Measurements from ENCODE around the gene ASPSCR1. TPM values are rescaled to one million over a fixed set of nuclear protein-coding genes. Genes with fewer than 3 reads are reported as not detected.

Gene ASPSCR1
- total RNA-seq, 1 experiment from 2014 or later = 51.0 TPM

DNA sequence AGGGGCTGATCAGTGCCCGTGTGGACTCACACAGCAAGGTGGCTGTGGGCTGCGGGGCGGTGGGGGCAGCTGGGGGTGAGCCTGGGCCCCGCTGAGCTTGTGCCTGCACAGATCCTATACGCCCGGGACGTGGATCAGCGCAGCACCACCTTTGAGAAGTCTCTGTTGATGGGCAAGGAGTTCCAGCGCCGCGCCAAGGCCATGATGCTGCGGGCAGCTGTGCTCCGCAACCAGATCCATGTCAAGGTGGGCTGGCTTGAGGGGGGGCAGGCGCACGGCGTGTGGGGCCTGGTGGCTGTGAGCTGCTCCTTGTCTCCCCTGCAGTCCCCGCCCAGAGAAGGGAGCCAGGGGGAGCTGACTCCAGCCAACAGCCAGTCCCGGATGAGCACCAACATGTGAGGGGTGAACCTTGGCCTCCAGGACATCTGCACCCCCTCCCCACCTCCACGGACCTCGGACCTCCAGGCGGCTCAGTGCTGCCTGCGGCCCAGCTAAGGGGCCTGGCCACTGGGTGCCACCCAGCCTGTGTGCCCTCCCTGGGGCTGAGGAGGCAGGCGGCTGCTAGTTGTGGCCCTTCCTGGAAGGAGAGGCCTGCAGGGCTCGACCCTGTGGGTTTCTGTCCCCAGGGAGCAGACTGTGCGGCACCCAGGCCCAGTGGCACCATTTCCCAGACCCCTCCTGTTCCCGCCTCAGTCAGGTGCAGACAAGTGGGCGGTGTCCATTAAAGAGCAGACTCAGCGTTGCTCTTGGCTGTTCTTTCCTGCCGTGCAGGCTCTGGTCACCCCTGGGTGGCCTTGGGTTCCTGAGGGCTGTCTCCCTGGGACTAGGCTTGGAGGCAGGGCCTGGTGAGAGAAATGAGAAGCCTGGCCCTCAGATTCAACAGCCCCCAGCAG is 79.5 kb downstream of the ASPSCR1 start:
- ChIA-PET CTCF (interaction anchor here (0.9 kb wide), 1 partner anchor 19 kb away, joined by 3 read pairs; the partner anchor contains the start of gene DCXR), POLR2A (no interaction called here), RAD21 (ENCODE audit: low non-redundant PET in 1 of 2, low total read pairs in 2 of 2, uncharacterized antibody in 2 of 2, unreplicated experiment in 2 of 2) (no interaction called here)
- Histone ChIP-seq H3K9me3 (ENCODE audit: control insufficient read depth in 1 of 2, insufficient read depth in 1 of 2, low read depth in 1 of 2, low read length in 2 of 2) (no peaks in the 10 kb centered on the region), H3K4me3 (replicated peaks in 1 of 2; ENCODE audit: low read depth in 1 of 2, low read length in 2 of 2) (no peak overlapping the region), H3K9ac (ENCODE audit: low read length) (no peak overlapping the region), H3K4me1 (ENCODE audit: control insufficient read depth in 1 of 2, insufficient read depth in 2 of 2, low read length in 2 of 2) (peaks cover 7 to 24% of the 10 kb centered on the region in 2 experiments; a peak in 3 of 4 replicates), H2AFZ (ENCODE audit: low read depth, low read length, poor library complexity, severe bottlenecking) (no peak overlapping the region), H3K36me3 (ENCODE audit: control insufficient read depth in 1 of 2, insufficient read depth in 2 of 2, low read length in 2 of 2) (peaks cover 18 to 66% of the 10 kb centered on the region in 2 experiments), H3K9me2 (ENCODE audit: insufficient read depth) (no peaks in the 10 kb centered on the region), H3K4me2 (ENCODE audit: low read length) (no peak overlapping the region), H3K27me3 (ENCODE audit: insufficient read depth, low read length) (no peaks in the 10 kb centered on the region), H3K79me2 (ENCODE audit: insufficient read depth, low read length) (peaks cover 27% of the 10 kb centered on the region), H3K27ac (ENCODE audit: low read depth, low read length) (peak overlapping the region; percentile 28; the same call in 1 of the 2 replicates), H4K20me1 (ENCODE audit: insufficient read depth) (no peaks in the 10 kb centered on the region; the same call in 1 of the 2 replicates)
- TSS peak; percentile 34 for BruUV-seq (replicated peaks)
- intact Hi-C loops (cut with micrococcal nuclease) = no loop called here
- ATAC-seq (peak; percentile 23; the same call in 1 of the 2 replicates), DNase-seq (ENCODE audit: low read depth, low spot score) (no peak)
- TF ChIP-seq, protein P1, sequence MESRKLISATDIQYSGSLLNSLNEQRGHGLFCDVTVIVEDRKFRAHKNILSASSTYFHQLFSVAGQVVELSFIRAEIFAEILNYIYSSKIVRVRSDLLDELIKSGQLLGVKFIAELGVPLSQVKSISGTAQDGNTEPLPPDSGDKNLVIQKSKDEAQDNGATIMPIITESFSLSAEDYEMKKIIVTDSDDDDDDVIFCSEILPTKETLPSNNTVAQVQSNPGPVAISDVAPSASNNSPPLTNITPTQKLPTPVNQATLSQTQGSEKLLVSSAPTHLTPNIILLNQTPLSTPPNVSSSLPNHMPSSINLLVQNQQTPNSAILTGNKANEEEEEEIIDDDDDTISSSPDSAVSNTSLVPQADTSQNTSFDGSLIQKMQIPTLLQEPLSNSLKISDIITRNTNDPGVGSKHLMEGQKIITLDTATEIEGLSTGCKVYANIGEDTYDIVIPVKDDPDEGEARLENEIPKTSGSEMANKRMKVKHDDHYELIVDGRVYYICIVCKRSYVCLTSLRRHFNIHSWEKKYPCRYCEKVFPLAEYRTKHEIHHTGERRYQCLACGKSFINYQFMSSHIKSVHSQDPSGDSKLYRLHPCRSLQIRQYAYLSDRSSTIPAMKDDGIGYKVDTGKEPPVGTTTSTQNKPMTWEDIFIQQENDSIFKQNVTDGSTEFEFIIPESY (IDR thresholded peaks at IDR 0.05; ENCODE audit: extremely low read depth, insufficient replicate concordance, low read length) = no peak
- no peak for TF ChIP-seq TCF7L2 (IDR thresholded peaks at IDR 0.05; ENCODE audit: borderline replicate concordance, extremely low read depth, insufficient read depth, insufficient read length)
- no peak for TF ChIP-seq POLR2A (IDR thresholded peaks at IDR 0.05; ENCODE audit: borderline replicate concordance, extremely low read depth, insufficient read depth, insufficient read length)
- no peak for TF ChIP-seq SP1 (IDR thresholded peaks at IDR 0.05; ENCODE audit: low read depth)
- no peak for TF ChIP-seq ZFX (IDR thresholded peaks at IDR 0.05)
- TF ChIP-seq, protein P2, sequence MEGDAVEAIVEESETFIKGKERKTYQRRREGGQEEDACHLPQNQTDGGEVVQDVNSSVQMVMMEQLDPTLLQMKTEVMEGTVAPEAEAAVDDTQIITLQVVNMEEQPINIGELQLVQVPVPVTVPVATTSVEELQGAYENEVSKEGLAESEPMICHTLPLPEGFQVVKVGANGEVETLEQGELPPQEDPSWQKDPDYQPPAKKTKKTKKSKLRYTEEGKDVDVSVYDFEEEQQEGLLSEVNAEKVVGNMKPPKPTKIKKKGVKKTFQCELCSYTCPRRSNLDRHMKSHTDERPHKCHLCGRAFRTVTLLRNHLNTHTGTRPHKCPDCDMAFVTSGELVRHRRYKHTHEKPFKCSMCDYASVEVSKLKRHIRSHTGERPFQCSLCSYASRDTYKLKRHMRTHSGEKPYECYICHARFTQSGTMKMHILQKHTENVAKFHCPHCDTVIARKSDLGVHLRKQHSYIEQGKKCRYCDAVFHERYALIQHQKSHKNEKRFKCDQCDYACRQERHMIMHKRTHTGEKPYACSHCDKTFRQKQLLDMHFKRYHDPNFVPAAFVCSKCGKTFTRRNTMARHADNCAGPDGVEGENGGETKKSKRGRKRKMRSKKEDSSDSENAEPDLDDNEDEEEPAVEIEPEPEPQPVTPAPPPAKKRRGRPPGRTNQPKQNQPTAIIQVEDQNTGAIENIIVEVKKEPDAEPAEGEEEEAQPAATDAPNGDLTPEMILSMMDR (IDR thresholded peaks at IDR 0.05 in 2 of 3, conservative IDR thresholded peaks at IDR 0.05 in 1 of 3; ENCODE audit: borderline replicate concordance in 1 of 3, insufficient read depth in 1 of 3, low read depth in 2 of 3, low read length in 2 of 3) = no peak
- TF ChIP-seq, protein P3, sequence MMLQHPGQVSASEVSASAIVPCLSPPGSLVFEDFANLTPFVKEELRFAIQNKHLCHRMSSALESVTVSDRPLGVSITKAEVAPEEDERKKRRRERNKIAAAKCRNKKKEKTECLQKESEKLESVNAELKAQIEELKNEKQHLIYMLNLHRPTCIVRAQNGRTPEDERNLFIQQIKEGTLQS (IDR thresholded peaks at IDR 0.05) = no peak
- TF ChIP-seq, protein P4, sequence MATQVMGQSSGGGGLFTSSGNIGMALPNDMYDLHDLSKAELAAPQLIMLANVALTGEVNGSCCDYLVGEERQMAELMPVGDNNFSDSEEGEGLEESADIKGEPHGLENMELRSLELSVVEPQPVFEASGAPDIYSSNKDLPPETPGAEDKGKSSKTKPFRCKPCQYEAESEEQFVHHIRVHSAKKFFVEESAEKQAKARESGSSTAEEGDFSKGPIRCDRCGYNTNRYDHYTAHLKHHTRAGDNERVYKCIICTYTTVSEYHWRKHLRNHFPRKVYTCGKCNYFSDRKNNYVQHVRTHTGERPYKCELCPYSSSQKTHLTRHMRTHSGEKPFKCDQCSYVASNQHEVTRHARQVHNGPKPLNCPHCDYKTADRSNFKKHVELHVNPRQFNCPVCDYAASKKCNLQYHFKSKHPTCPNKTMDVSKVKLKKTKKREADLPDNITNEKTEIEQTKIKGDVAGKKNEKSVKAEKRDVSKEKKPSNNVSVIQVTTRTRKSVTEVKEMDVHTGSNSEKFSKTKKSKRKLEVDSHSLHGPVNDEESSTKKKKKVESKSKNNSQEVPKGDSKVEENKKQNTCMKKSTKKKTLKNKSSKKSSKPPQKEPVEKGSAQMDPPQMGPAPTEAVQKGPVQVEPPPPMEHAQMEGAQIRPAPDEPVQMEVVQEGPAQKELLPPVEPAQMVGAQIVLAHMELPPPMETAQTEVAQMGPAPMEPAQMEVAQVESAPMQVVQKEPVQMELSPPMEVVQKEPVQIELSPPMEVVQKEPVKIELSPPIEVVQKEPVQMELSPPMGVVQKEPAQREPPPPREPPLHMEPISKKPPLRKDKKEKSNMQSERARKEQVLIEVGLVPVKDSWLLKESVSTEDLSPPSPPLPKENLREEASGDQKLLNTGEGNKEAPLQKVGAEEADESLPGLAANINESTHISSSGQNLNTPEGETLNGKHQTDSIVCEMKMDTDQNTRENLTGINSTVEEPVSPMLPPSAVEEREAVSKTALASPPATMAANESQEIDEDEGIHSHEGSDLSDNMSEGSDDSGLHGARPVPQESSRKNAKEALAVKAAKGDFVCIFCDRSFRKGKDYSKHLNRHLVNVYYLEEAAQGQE (IDR thresholded peaks at IDR 0.05; ENCODE audit: low read depth) = no peak
- no peak; the same call in 1 of the 2 replicates for TF ChIP-seq POLR2AphosphoS5 (IDR thresholded peaks at IDR 0.05; ENCODE audit: low read depth, low read length)
- TF ChIP-seq, protein P5, sequence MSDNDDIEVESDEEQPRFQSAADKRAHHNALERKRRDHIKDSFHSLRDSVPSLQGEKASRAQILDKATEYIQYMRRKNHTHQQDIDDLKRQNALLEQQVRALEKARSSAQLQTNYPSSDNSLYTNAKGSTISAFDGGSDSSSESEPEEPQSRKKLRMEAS (IDR thresholded peaks at IDR 0.05) = no peak
- TF ChIP-seq SIN3A (IDR thresholded peaks at IDR 0.05; ENCODE audit: low read depth) = no peak
- TF ChIP-seq RAD21 (IDR thresholded peaks at IDR 0.05; ENCODE audit: low read depth) = no peak
- TF ChIP-seq ZNF274 (IDR thresholded peaks at IDR 0.05; ENCODE audit: low read depth, low read length) = no peak
- no peak for TF ChIP-seq YY1 (IDR thresholded peaks at IDR 0.05; ENCODE audit: extremely low read depth, insufficient replicate concordance, low read depth, low read length)
- no peak for TF ChIP-seq SRF (IDR thresholded peaks at IDR 0.05; ENCODE audit: low read depth)
- TF ChIP-seq FOSL1 (IDR thresholded peaks at IDR 0.05; ENCODE audit: low read depth) = no peak
- no peak for TF ChIP-seq CEBPB (IDR thresholded peaks at IDR 0.05; ENCODE audit: low read depth)
- no peak for TF ChIP-seq EZH2 (IDR thresholded peaks at IDR 0.05)

All from HCT116 (cell line).